ENCODE data around the gene SENP3. TPM values are rescaled to one million over a fixed set of nuclear protein-coding genes. Genes with fewer than 3 reads are reported as not detected.

SENP3 gene
- total and polyA plus RNA-seq, 2 experiments from 2014 or later: 1.9 to 82.5 TPM

- H3K27ac ChIP-seq: no peak overlapping the region
- H3K9ac ChIP-seq: no peak overlapping the region
- WGBS, 2 experiments (ENCODE audit: low coverage in 1 of 2, low lambda C conversion rate in 2 of 2, missing lambda C conversion rate in 2 of 2): 93 to 96% methylated on average over 8 of the region's 8 CpGs
- no peak for DNase-seq
- no peaks in the 10 kb centered on the region for H3K9me3 ChIP-seq (ENCODE audit: low read depth)
- H2AFZ ChIP-seq: no peak overlapping the region
- TF ChIP-seq EZH2phosphoT487 (IDR thresholded peaks at IDR 0.05; ENCODE audit: insufficient read depth, low read depth): no peak
- no peak for TF ChIP-seq EZH2 (IDR thresholded peaks at IDR 0.05; ENCODE audit: insufficient read depth, poor library complexity, severe bottlenecking)
- H3K4me3 ChIP-seq: no peak overlapping the region
- no peaks in the 10 kb centered on the region for H3K79me2 ChIP-seq (ENCODE audit: insufficient read depth)
- H3K27me3 ChIP-seq (replicated peaks; ENCODE audit: insufficient read depth): no peaks in the 10 kb centered on the region
- no peaks in the 10 kb centered on the region for H3F3A ChIP-seq (ENCODE audit: insufficient read depth)
- no peaks in the 10 kb centered on the region for H4K20me1 ChIP-seq (ENCODE audit: insufficient read depth)
- H3K4me2 ChIP-seq (ENCODE audit: unreplicated experiment): no peak overlapping the region
- H3K36me3 ChIP-seq (ENCODE audit: low read depth): no peaks in the 10 kb centered on the region
- no peaks in the 10 kb centered on the region for H3K4me1 ChIP-seq (ENCODE audit: insufficient read depth)
- no peaks in the 10 kb centered on the region for H3K9me2 ChIP-seq (ENCODE audit: insufficient read depth)
- in situ Hi-C loops (cut with MboI): no loop called here
Measured at GRCh38 chr17:7620835-7621234, 59.1 kb downstream of the SENP3 start.

Small RNAs within 50 kb of the gene (small RNA-seq; reads per million reads assigned to genes)
- gene CD68 (ENCODE audit: low read depth, low replicate concordance) (not detected), gene RF00019 (ENCODE audit: low read depth, low replicate concordance) (not detected), gene SNORA48 (ENCODE audit: low read depth, low replicate concordance) (not detected), gene SNORD10 (ENCODE audit: low read depth, low replicate concordance) (not detected)

Other genes with a start within 250 kb of the SENP3 start
Only the 30 nearest of the 31 such genes appear.
- 12.8 and 20.1 TPM in 2 replicates for gene NEURL4, start 232.6 kb upstream of the SENP3 start, total RNA-seq (2014; rRNA removed; shearing (Covaris generic))
- gene NEURL4, start 232.6 kb upstream of the SENP3 start, polyA plus RNA-seq (2016; fragmentation: Nextera tagmentation; extraction: Ambion mirVana): 2.0 and 2.1 TPM in 2 replicates
- gene ACAP1, start 225.4 kb upstream of the SENP3 start, total RNA-seq (2014; rRNA removed; shearing (Covaris generic)): 0.89 and 4.4 TPM in 2 replicates
- gene ACAP1, start 225.4 kb upstream of the SENP3 start, polyA plus RNA-seq (2016; fragmentation: Nextera tagmentation; extraction: Ambion mirVana): 15.6 and 15.7 TPM in 2 replicates
- 24.9 and 27.2 TPM in 2 replicates for gene KCTD11, start 209.8 kb upstream of the SENP3 start, total RNA-seq (2014; rRNA removed; shearing (Covaris generic))
- 15.5 and 16.2 TPM in 2 replicates for gene KCTD11, start 209.8 kb upstream of the SENP3 start, polyA plus RNA-seq (2016; fragmentation: Nextera tagmentation; extraction: Ambion mirVana)
- gene TMEM95, start 206.8 kb upstream of the SENP3 start, total RNA-seq (2014; rRNA removed; shearing (Covaris generic)): not detected in 2 replicates
- not detected in 2 replicates for gene TMEM95, start 206.8 kb upstream of the SENP3 start, polyA plus RNA-seq (2016; fragmentation: Nextera tagmentation; extraction: Ambion mirVana)
- gene TNK1, start 180.8 kb upstream of the SENP3 start, total RNA-seq (2014; rRNA removed; shearing (Covaris generic)): 0.43 and 2.7 TPM in 2 replicates
- gene TNK1, start 180.8 kb upstream of the SENP3 start, polyA plus RNA-seq (2016; fragmentation: Nextera tagmentation; extraction: Ambion mirVana): 1.1 and 1.2 TPM in 2 replicates
- gene PLSCR3, start 167.4 kb upstream of the SENP3 start, total RNA-seq (2014; rRNA removed; shearing (Covaris generic)): 72.8 and 73.9 TPM in 2 replicates
- 136 and 153 TPM in 2 replicates for gene PLSCR3, start 167.4 kb upstream of the SENP3 start, polyA plus RNA-seq (2016; fragmentation: Nextera tagmentation; extraction: Ambion mirVana)
- gene TMEM256, start 157.8 kb upstream of the SENP3 start, total RNA-seq (2014; rRNA removed; shearing (Covaris generic)): 18.0 and 59.3 TPM in 2 replicates
- 40.1 and 44.2 TPM in 2 replicates for gene TMEM256, start 157.8 kb upstream of the SENP3 start, polyA plus RNA-seq (2016; fragmentation: Nextera tagmentation; extraction: Ambion mirVana)
- gene NLGN2, start 154.1 kb upstream of the SENP3 start, total RNA-seq (2014; rRNA removed; shearing (Covaris generic)): 8.0 and 9.5 TPM in 2 replicates
- 3.3 and 3.5 TPM in 2 replicates for gene NLGN2, start 154.1 kb upstream of the SENP3 start, polyA plus RNA-seq (2016; fragmentation: Nextera tagmentation; extraction: Ambion mirVana)
- not detected in 2 replicates for gene SPEM1, start 141.6 kb upstream of the SENP3 start, total RNA-seq (2014; rRNA removed; shearing (Covaris generic))
- gene SPEM1, start 141.6 kb upstream of the SENP3 start, polyA plus RNA-seq (2016; fragmentation: Nextera tagmentation; extraction: Ambion mirVana): not detected in 2 replicates
- not detected in 2 replicates for gene SPEM2, start 136.3 kb upstream of the SENP3 start, total RNA-seq (2014; rRNA removed; shearing (Covaris generic))
- not detected in 2 replicates for gene SPEM2, start 136.3 kb upstream of the SENP3 start, polyA plus RNA-seq (2016; fragmentation: Nextera tagmentation; extraction: Ambion mirVana)
- not detected in 2 replicates for gene SPEM3, start 133.1 kb upstream of the SENP3 start, total RNA-seq (2014; rRNA removed; shearing (Covaris generic))
- not detected in 2 replicates for gene SPEM3, start 133.1 kb upstream of the SENP3 start, polyA plus RNA-seq (2016; fragmentation: Nextera tagmentation; extraction: Ambion mirVana)
- gene TMEM102, start 126.5 kb upstream of the SENP3 start, total RNA-seq (2014; rRNA removed; shearing (Covaris generic)): 3.2 and 7.7 TPM in 2 replicates
- gene TMEM102, start 126.5 kb upstream of the SENP3 start, polyA plus RNA-seq (2016; fragmentation: Nextera tagmentation; extraction: Ambion mirVana): 3.4 and 4.3 TPM in 2 replicates
- not detected in 2 replicates for gene FGF11, start 122.4 kb upstream of the SENP3 start, total RNA-seq (2014; rRNA removed; shearing (Covaris generic))
- gene FGF11, start 122.4 kb upstream of the SENP3 start, polyA plus RNA-seq (2016; fragmentation: Nextera tagmentation; extraction: Ambion mirVana): 0.22 and 0.36 TPM in 2 replicates
- 3.9 and 4.9 TPM in 2 replicates for gene CHRNB1, start 116.9 kb upstream of the SENP3 start, total RNA-seq (2014; rRNA removed; shearing (Covaris generic))
- 3.5 and 4.2 TPM in 2 replicates for gene CHRNB1, start 116.9 kb upstream of the SENP3 start, polyA plus RNA-seq (2016; fragmentation: Nextera tagmentation; extraction: Ambion mirVana)
- gene ZBTB4, start 82.3 kb upstream of the SENP3 start, total RNA-seq (2014; rRNA removed; shearing (Covaris generic)): 32.9 and 35.9 TPM in 2 replicates
- 17.7 and 18.2 TPM in 2 replicates for gene ZBTB4, start 82.3 kb upstream of the SENP3 start, polyA plus RNA-seq (2016; fragmentation: Nextera tagmentation; extraction: Ambion mirVana)
- not detected in 2 replicates for gene SLC35G6, start 80.5 kb upstream of the SENP3 start, total RNA-seq (2014; rRNA removed; shearing (Covaris generic))
- gene SLC35G6, start 80.5 kb upstream of the SENP3 start, polyA plus RNA-seq (2016; fragmentation: Nextera tagmentation; extraction: Ambion mirVana): 0.14 TPM in 1 of 2 replicates, not detected in the other
- gene POLR2A, start 77.6 kb upstream of the SENP3 start, total RNA-seq (2014; rRNA removed; shearing (Covaris generic)): 45.9 and 46.2 TPM in 2 replicates
- 74.1 and 75.7 TPM in 2 replicates for gene POLR2A, start 77.6 kb upstream of the SENP3 start, polyA plus RNA-seq (2016; fragmentation: Nextera tagmentation; extraction: Ambion mirVana)
- gene TNFSF12, start 12.9 kb upstream of the SENP3 start, total RNA-seq (2014; rRNA removed; shearing (Covaris generic)): 21.9 and 34.3 TPM in 2 replicates
- 14.0 and 18.7 TPM in 2 replicates for gene TNFSF12, start 12.9 kb upstream of the SENP3 start, polyA plus RNA-seq (2016; fragmentation: Nextera tagmentation; extraction: Ambion mirVana)
- 1.5 TPM in 1 of 2 replicates, not detected in the other for gene TNFSF13, start 3.2 kb upstream of the SENP3 start, total RNA-seq (2014; rRNA removed; shearing (Covaris generic))
- 1.4 and 2.0 TPM in 2 replicates for gene TNFSF13, start 3.2 kb upstream of the SENP3 start, polyA plus RNA-seq (2016; fragmentation: Nextera tagmentation; extraction: Ambion mirVana)
- 51.1 and 55.0 TPM in 2 replicates for gene CD68, start 17.7 kb downstream of the SENP3 start, total RNA-seq (2014; rRNA removed; shearing (Covaris generic))
- gene CD68, start 17.7 kb downstream of the SENP3 start, polyA plus RNA-seq (2016; fragmentation: Nextera tagmentation; extraction: Ambion mirVana): 84.5 and 88.1 TPM in 2 replicates
- 127 and 195 TPM in 2 replicates for gene MPDU1, start 21.9 kb downstream of the SENP3 start, total RNA-seq (2014; rRNA removed; shearing (Covaris generic))
- gene MPDU1, start 21.9 kb downstream of the SENP3 start, polyA plus RNA-seq (2016; fragmentation: Nextera tagmentation; extraction: Ambion mirVana): 63.2 and 65.9 TPM in 2 replicates
- gene SOX15, start 28.2 kb downstream of the SENP3 start, total RNA-seq (2014; rRNA removed; shearing (Covaris generic)): 3.9 TPM in 1 of 2 replicates, not detected in the other
- 0.71 and 1.1 TPM in 2 replicates for gene SOX15, start 28.2 kb downstream of the SENP3 start, polyA plus RNA-seq (2016; fragmentation: Nextera tagmentation; extraction: Ambion mirVana)
- gene FXR2, start 53.0 kb downstream of the SENP3 start, total RNA-seq (2014; rRNA removed; shearing (Covaris generic)): 44.5 and 57.1 TPM in 2 replicates
- gene FXR2, start 53.0 kb downstream of the SENP3 start, polyA plus RNA-seq (2016; fragmentation: Nextera tagmentation; extraction: Ambion mirVana): 10.9 and 13.5 TPM in 2 replicates
- 21.5 and 31.8 TPM in 2 replicates for gene SAT2, start 65.9 kb downstream of the SENP3 start, total RNA-seq (2014; rRNA removed; shearing (Covaris generic))
- 41.4 and 43.5 TPM in 2 replicates for gene SAT2, start 65.9 kb downstream of the SENP3 start, polyA plus RNA-seq (2016; fragmentation: Nextera tagmentation; extraction: Ambion mirVana)
- gene SHBG, start 68.2 kb downstream of the SENP3 start, total RNA-seq (2014; rRNA removed; shearing (Covaris generic)): 6.1 TPM in 1 of 2 replicates, not detected in the other
- 0.96 and 1.0 TPM in 2 replicates for gene SHBG, start 68.2 kb downstream of the SENP3 start, polyA plus RNA-seq (2016; fragmentation: Nextera tagmentation; extraction: Ambion mirVana)
- not detected in 2 replicates for gene ATP1B2, start 89.0 kb downstream of the SENP3 start, total RNA-seq (2014; rRNA removed; shearing (Covaris generic))
- 0.24 TPM in 1 of 2 replicates, not detected in the other for gene ATP1B2, start 89.0 kb downstream of the SENP3 start, polyA plus RNA-seq (2016; fragmentation: Nextera tagmentation; extraction: Ambion mirVana)
- gene TP53, start 125.6 kb downstream of the SENP3 start, total RNA-seq (2014; rRNA removed; shearing (Covaris generic)): 26.2 and 42.7 TPM in 2 replicates
- gene TP53, start 125.6 kb downstream of the SENP3 start, polyA plus RNA-seq (2016; fragmentation: Nextera tagmentation; extraction: Ambion mirVana): 29.8 and 30.8 TPM in 2 replicates
- 1.6 and 5.9 TPM in 2 replicates for gene WRAP53, start 126.6 kb downstream of the SENP3 start, total RNA-seq (2014; rRNA removed; shearing (Covaris generic))
- 11.8 and 13.1 TPM in 2 replicates for gene WRAP53, start 126.6 kb downstream of the SENP3 start, polyA plus RNA-seq (2016; fragmentation: Nextera tagmentation; extraction: Ambion mirVana)
- 1.8 and 3.0 TPM in 2 replicates for gene EFNB3, start 143.3 kb downstream of the SENP3 start, total RNA-seq (2014; rRNA removed; shearing (Covaris generic))
- gene EFNB3, start 143.3 kb downstream of the SENP3 start, polyA plus RNA-seq (2016; fragmentation: Nextera tagmentation; extraction: Ambion mirVana): 0.96 and 0.99 TPM in 2 replicates
- gene DNAH2, start 155.8 kb downstream of the SENP3 start, total RNA-seq (2014; rRNA removed; shearing (Covaris generic)): not detected in 2 replicates
- not detected in 2 replicates for gene DNAH2, start 155.8 kb downstream of the SENP3 start, polyA plus RNA-seq (2016; fragmentation: Nextera tagmentation; extraction: Ambion mirVana)